ENCODE results near the gene FAM184B.

Gene FAM184B

DNA sequence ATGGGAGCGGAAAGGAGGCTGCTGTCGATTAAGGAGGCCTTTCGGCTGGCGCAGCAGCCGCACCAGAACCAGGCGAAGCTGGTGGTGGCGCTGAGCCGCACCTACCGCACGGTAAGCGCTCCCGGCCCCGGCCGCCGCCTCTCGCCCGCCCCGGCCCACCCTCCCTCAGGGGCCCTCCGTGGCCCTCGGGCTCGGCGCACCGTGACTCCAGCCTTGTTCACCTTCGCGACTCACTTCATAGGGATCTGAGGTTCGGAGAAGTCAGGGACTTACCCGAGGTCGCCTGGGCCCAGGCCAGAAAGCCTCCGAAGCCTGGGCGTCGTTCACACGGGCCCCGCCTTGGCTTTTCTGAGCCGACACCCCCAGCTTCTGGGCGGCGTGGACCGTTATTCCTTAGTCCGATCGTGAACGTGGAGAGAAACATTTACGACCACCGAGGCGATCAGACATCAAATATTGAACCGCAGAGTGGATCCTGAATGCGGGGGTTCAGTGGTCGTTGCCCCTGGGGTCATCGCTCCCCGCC, 29.7 kb upstream of the FAM184B start (continued):
- no peak for TF ChIP-seq ZNF26 (tag by site-specific recombination; IDR thresholded peaks at IDR 0.05)
- no peak for TF ChIP-seq TRIM28 (IDR thresholded peaks at IDR 0.05; ENCODE audit: borderline replicate concordance, low read length)
- no peak for TF ChIP-seq ZNF670 (tag by site-specific recombination; IDR thresholded peaks at IDR 0.05; ENCODE audit: low read depth)
- no peak for TF ChIP-seq ZNF324 (tag by site-specific recombination; IDR thresholded peaks at IDR 0.05)
- no peak for TF ChIP-seq BCL11A (tag by site-specific recombination; IDR thresholded peaks at IDR 0.05; ENCODE audit: low read depth)
- TF ChIP-seq KLF16 (tag by site-specific recombination; IDR thresholded peaks at IDR 0.05): peak; percentile 8; the same call in 1 of the 2 replicates
- no peak for TF ChIP-seq ZNF600 (tag by site-specific recombination; IDR thresholded peaks at IDR 0.05)
- 0 out of 2 replicates have a peak, but pooled peaks have one; percentile 8 for TF ChIP-seq ZBTB20 (tag by site-specific recombination; IDR thresholded peaks at IDR 0.05)
- 0 out of 2 replicates have a peak, but pooled peaks have one; percentile 31 for TF ChIP-seq ZNF423 (tag by site-specific recombination; IDR thresholded peaks at IDR 0.05)
- no peak for TF ChIP-seq ZNF114 (tag by site-specific recombination; IDR thresholded peaks at IDR 0.05)
- no peak for TF ChIP-seq PRDM6 (tag by site-specific recombination; IDR thresholded peaks at IDR 0.05)
- TF ChIP-seq ZNF521 (tag by site-specific recombination; IDR thresholded peaks at IDR 0.05): no peak
- no peak for TF ChIP-seq TCF7L2 (IDR thresholded peaks at IDR 0.05; ENCODE audit: borderline replicate concordance, low read depth, low read length)
- TF ChIP-seq ZNF366 (tag by site-specific recombination; conservative IDR thresholded peaks at IDR 0.05): no peak
- TF ChIP-seq ZNF112 (tag by site-specific recombination; IDR thresholded peaks at IDR 0.05): no peak
- peak; percentile 52; the same call in 1 of the 2 replicates for TF ChIP-seq ZNF501 (tag by site-specific recombination; IDR thresholded peaks at IDR 0.05)

GRCh38 chr4:17810260-17811077, 29.0 kb upstream of the FAM184B start, which contains the start of the genes DCAF16 and NCAPG:
Gene DCAF16, minus strand, starts transcription at chr4:17810757. Its CDS starts 6,616 bp downstream, at chr4:17804141.
Gene NCAPG, plus strand, starts transcription at chr4:17810979. Its CDS starts 99 bp downstream, at chr4:17811078.
- Histone ChIP-seq H3K4me3 (ENCODE audit: low read depth, low read length) (peak within 1 kb of the TSS; percentile 94), H3K27ac (ENCODE audit: extremely low read depth, low read depth, low read length) (peak within 1 kb of the TSS; percentile 93), H3K36me3 (ENCODE audit: control insufficient read depth in 2 of 2, insufficient read depth in 1 of 2, low read length in 2 of 2) (peaks cover 7 to 42% of the 10 kb centered on the region in 2 experiments; a peak in 2 of 3 replicates), H3K4me1 (ENCODE audit: control insufficient read depth, insufficient read depth, low read length) (no peaks in the 10 kb centered on the region), H3K9me3 (ENCODE audit: control insufficient read depth, insufficient read depth, low read depth, low read length) (no peaks in the 10 kb centered on the region)
- POLR2A ChIA-PET: interaction anchor here (0.6 to 1.4 kb wide), 6 partner anchors 11 to 234 kb away, joined by 3 to 6 read pairs (median 4); partner anchors contain the start of genes LAP3 and MED28
- CTCF ChIA-PET: interaction anchor here (1.0 kb wide), 1 partner anchor 261 kb away, joined by 4 read pairs; no protein-coding TSS in a partner anchor
- peak; percentile 46; the same call in 1 of the 2 replicates for TF ChIP-seq ZFP37 (tag by site-specific recombination; IDR thresholded peaks at IDR 0.05)
- TF ChIP-seq TRIM28 (IDR thresholded peaks at IDR 0.05; ENCODE audit: borderline replicate concordance, low read length): peak; percentile 74; the same call in 1 of the 2 replicates
- TF ChIP-seq, protein P1, sequence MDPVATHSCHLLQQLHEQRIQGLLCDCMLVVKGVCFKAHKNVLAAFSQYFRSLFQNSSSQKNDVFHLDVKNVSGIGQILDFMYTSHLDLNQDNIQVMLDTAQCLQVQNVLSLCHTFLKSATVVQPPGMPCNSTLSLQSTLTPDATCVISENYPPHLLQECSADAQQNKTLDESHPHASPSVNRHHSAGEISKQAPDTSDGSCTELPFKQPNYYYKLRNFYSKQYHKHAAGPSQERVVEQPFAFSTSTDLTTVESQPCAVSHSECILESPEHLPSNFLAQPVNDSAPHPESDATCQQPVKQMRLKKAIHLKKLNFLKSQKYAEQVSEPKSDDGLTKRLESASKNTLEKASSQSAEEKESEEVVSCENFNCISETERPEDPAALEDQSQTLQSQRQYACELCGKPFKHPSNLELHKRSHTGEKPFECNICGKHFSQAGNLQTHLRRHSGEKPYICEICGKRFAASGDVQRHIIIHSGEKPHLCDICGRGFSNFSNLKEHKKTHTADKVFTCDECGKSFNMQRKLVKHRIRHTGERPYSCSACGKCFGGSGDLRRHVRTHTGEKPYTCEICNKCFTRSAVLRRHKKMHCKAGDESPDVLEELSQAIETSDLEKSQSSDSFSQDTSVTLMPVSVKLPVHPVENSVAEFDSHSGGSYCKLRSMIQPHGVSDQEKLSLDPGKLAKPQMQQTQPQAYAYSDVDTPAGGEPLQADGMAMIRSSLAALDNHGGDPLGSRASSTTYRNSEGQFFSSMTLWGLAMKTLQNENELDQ (tag by site-specific recombination; IDR thresholded peaks at IDR 0.05; ENCODE audit: low read depth): no peak
- TF ChIP-seq SETDB1 (IDR thresholded peaks at IDR 0.05; ENCODE audit: insufficient read length, low read length): peak; percentile 36
- no peak for TF ChIP-seq SCRT2 (tag by site-specific recombination; IDR thresholded peaks at IDR 0.05)
- TF ChIP-seq, protein P2, sequence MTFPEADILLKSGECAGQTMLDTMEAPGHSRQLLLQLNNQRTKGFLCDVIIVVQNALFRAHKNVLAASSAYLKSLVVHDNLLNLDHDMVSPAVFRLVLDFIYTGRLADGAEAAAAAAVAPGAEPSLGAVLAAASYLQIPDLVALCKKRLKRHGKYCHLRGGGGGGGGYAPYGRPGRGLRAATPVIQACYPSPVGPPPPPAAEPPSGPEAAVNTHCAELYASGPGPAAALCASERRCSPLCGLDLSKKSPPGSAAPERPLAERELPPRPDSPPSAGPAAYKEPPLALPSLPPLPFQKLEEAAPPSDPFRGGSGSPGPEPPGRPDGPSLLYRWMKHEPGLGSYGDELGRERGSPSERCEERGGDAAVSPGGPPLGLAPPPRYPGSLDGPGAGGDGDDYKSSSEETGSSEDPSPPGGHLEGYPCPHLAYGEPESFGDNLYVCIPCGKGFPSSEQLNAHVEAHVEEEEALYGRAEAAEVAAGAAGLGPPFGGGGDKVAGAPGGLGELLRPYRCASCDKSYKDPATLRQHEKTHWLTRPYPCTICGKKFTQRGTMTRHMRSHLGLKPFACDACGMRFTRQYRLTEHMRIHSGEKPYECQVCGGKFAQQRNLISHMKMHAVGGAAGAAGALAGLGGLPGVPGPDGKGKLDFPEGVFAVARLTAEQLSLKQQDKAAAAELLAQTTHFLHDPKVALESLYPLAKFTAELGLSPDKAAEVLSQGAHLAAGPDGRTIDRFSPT (tag by site-specific recombination; IDR thresholded peaks at IDR 0.05): 0 out of 2 replicates have a peak, but pooled peaks have one; percentile 17
- TF ChIP-seq ZBTB11 (tag by site-specific recombination; conservative IDR thresholded peaks at IDR 0.05; ENCODE audit: low read depth): peak; percentile 74
